ENCODE data around the gene MC4R.

The MC4R gene

DNA sequence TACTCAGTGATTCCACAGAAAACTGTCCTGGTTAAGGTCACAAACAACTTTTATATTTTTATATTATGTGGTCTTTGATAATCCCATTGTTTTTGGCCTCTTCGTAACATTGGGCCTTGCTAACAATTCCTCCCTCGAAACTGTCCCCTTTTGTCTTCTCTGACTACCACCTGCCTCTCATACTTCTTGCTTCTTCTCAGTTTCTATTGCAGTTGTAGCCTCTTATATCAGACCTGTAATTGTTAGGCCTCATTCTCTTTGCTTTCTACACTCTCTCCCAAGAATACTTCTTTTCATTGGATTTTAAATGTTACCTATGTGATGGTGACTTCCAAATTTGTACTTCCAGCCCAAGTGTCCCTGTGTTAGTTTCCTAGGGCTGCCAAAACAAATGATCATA lies 44.7 kb downstream of the MC4R start:
- DNase-seq (ENCODE audit: low read depth, low spot score), result no peak

DNA sequence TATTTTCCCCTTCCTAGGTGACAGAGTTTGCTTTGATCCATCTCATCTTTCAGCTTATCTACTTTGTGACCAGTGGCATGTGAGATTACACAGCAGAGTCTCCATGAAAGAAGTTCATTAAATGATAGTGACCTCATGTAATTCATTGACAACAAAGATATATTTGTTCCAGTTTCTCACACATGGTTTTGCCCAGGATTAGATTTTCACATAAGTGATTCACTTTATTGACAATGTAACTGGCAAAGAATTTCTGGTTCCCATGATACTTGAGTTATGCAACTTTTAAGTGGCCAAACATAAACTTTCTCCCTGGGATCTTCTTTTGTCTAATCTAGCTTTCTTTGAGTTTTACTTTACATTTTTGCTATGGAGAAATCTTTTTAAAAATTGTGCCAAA lies 50.0 kb downstream of the MC4R start:
- no peak for DNase-seq (ENCODE audit: low read depth, low spot score)
